ENCODE results near the gene VPS11. TPM values are rescaled to one million over a fixed set of nuclear protein-coding genes. Genes with fewer than 3 reads are reported as not detected.

Gene VPS11
- total RNA-seq, 2 experiments from 2014 or later: 23.3 to 32.2 TPM

- peaks cover 36% of the 10 kb centered on the region for H3K36me3 ChIP-seq (ENCODE audit: insufficient read depth, low read length)
- peaks cover 31% of the 10 kb centered on the region for H3K79me2 ChIP-seq (ENCODE audit: insufficient read depth, low read depth, low read length)
- H3K4me3 ChIP-seq (ENCODE audit: low read depth, low read length, poor library complexity, severe bottlenecking): no peak overlapping the region
- ChIA-PET CTCF (ENCODE audit: unreplicated experiment) (no interaction called here), POLR2A (interaction anchor here (0.6 to 0.9 kb wide), 3 partner anchors 13 to 287 kb away, joined by 3 to 5 read pairs (median 3); partner anchors contain the start of gene DPAGT1)
- H2AFZ ChIP-seq (ENCODE audit: low read length): no peak overlapping the region
- no peak for DNase-seq (ENCODE audit: low spot score)
- H3K9me3 ChIP-seq (ENCODE audit: low read length): no peaks in the 10 kb centered on the region
- H3K4me2 ChIP-seq (ENCODE audit: low read length): no peak overlapping the region
- H3K9me2 ChIP-seq (ENCODE audit: insufficient read depth, low read length): no peaks in the 10 kb centered on the region
- intact Hi-C loops (cut with micrococcal nuclease; ENCODE audit: unreplicated experiment): no loop called here
- peaks cover 58% of the 10 kb centered on the region for H3K4me1 ChIP-seq (ENCODE audit: insufficient read depth, low read length, poor library complexity, severe bottlenecking)
- TF ChIP-seq EZH2phosphoT487 (IDR thresholded peaks at IDR 0.05; ENCODE audit: borderline replicate concordance, low read depth, low read length) (no peak), CTCF (conservative IDR thresholded peaks at IDR 0.05; ENCODE audit: low read length) (no peak)
- no peak overlapping the region for H3K27ac ChIP-seq (ENCODE audit: low read depth, low read length, poor library complexity, severe bottlenecking)
- BruUV-seq (replicated peaks): no TSS peak
- peaks cover 22% of the 10 kb centered on the region for H4K20me1 ChIP-seq (ENCODE audit: insufficient read depth, low read length)
Observed at GRCh38 chr11:119089319-119089718, 21.7 kb downstream of the VPS11 start.

DNA sequence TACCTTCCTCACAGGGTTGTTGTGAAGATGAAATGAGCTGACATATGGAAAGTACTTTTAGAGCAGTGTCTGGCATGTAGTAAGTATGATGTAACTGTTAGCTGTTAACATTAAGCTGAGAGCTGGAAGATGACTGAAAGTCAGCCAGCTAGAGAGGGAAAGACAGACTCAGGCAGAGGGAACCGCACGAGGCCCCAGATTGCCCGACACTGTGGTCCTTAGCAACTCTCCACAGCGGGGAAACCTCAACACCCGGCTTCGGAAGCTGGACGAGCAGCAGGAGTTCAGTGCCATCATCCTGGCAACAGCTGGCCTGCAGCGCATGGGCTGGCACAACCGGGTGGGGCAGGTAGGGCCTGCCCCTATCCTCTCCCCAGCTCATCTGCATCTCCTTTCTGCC lies 23.6 kb downstream of the VPS11 start:
- H3K4me1 ChIP-seq (ENCODE audit: insufficient read depth, low read length, poor library complexity, severe bottlenecking): peaks cover 56% of the 10 kb centered on the region
- BruUV-seq (replicated peaks): no TSS peak
- peaks cover 49% of the 10 kb centered on the region for H3K36me3 ChIP-seq (ENCODE audit: insufficient read depth, low read length)
- POLR2A ChIA-PET: interaction anchor here (0.6 to 0.9 kb wide), 2 partner anchors 56 to 75 kb away, joined by 5 read pairs; no protein-coding TSS in a partner anchor
- no peak overlapping the region for H2AFZ ChIP-seq (ENCODE audit: low read length)
- peaks cover 23% of the 10 kb centered on the region for H4K20me1 ChIP-seq (ENCODE audit: insufficient read depth, low read length)
- peak overlapping the region; percentile 81 for H3K4me3 ChIP-seq (ENCODE audit: low read depth, low read length, poor library complexity, severe bottlenecking)
- H3K27ac ChIP-seq (ENCODE audit: low read depth, low read length, poor library complexity, severe bottlenecking): peak overlapping the region; percentile 79
- DNase-seq (ENCODE audit: low spot score): no peak
- CTCF ChIA-PET (ENCODE audit: unreplicated experiment): interaction anchor here (1.2 kb wide), 1 partner anchor 33 kb away, joined by 3 read pairs; no protein-coding TSS in a partner anchor
- H3K9me3 ChIP-seq (ENCODE audit: low read length): no peaks in the 10 kb centered on the region
- H3K4me2 ChIP-seq (ENCODE audit: low read length): peak overlapping the region; percentile 79
- no peaks in the 10 kb centered on the region for H3K9me2 ChIP-seq (ENCODE audit: insufficient read depth, low read length)
- intact Hi-C loops (cut with micrococcal nuclease; ENCODE audit: unreplicated experiment): no loop called here
- H3K79me2 ChIP-seq (ENCODE audit: insufficient read depth, low read depth, low read length): peaks cover 34% of the 10 kb centered on the region
- no peak for TF ChIP-seq CTCF (conservative IDR thresholded peaks at IDR 0.05; ENCODE audit: low read length)
- no peak for TF ChIP-seq EZH2phosphoT487 (IDR thresholded peaks at IDR 0.05; ENCODE audit: borderline replicate concordance, low read depth, low read length)

Measured in OCI-LY7 (cell line).